Trophoblast cell (in vitro differentiated cells and primary cell): ENCODE data around the gene THUMPD1.
A peak's percentile ranks its signal among the peaks of the same experiment; 100 is the strongest.

ENCODE experiments used
- DNase-seq, 2 donors: peaks; one replicate each; pipeline ENCODE4 v3.0.0-alpha.2; 2016
- H2AFZ ChIP-seq: 2 replicates; pipeline ENCODE4 v1.6.1; 2013; ENCODE audit warnings: low read length, moderate library complexity, mild to moderate bottlenecking; ENCODE audit not compliant: insufficient read depth, poor library complexity
- H2AK5ac ChIP-seq: 2 replicates; pipeline ENCODE4 v1.6.1; 2013; ENCODE audit warnings: mild to moderate bottlenecking, low read length
- H2BK120ac ChIP-seq: 2 replicates; pipeline ENCODE4 v1.6.1; 2013; ENCODE audit warnings: low read length, mild to moderate bottlenecking, moderate library complexity; ENCODE audit not compliant: insufficient read depth, poor library complexity
- H2BK12ac ChIP-seq: 2 replicates; pipeline ENCODE4 v1.6.1; 2013; ENCODE audit warnings: mild to moderate bottlenecking, low read length, moderate library complexity
- H2BK5ac ChIP-seq: 2 replicates; pipeline ENCODE4 v1.6.1; 2013; ENCODE audit warnings: low read length, low read depth, moderate library complexity, mild to moderate bottlenecking; ENCODE audit not compliant: poor library complexity
- H3K14ac ChIP-seq: 2 replicates; pipeline ENCODE4 v1.6.1; 2013; ENCODE audit warnings: mild to moderate bottlenecking, low read length
- H3K18ac ChIP-seq: 2 replicates; pipeline ENCODE4 v1.6.1; 2013; ENCODE audit warnings: mild to moderate bottlenecking, low read length
- H3K23ac ChIP-seq: 2 replicates; pipeline ENCODE4 v1.6.1; 2013; ENCODE audit warnings: low read length
- H3K27ac ChIP-seq: 2 replicates; pipeline ENCODE4 v1.5.1; 2013; ENCODE audit warnings: low read depth, mild to moderate bottlenecking, inconsistent platforms, low read length, moderate library complexity
- H3K27me3 ChIP-seq: 2 replicates; pipeline ENCODE4 v1.6.1; 2013; ENCODE audit warnings: inconsistent platforms, mild to moderate bottlenecking, low read length, moderate library complexity; ENCODE audit not compliant: insufficient read depth
- H3K36me3 ChIP-seq, 2 experiments: 1 replicate in 1 of 2; 2 replicates in 1 of 2; pipeline ENCODE4 v1.6.1; 2013; ENCODE audit warnings: low read length in 2 of 2, mild to moderate bottlenecking in 2 of 2, moderate library complexity in 1 of 2; ENCODE audit not compliant: insufficient read depth in 2 of 2, control insufficient read depth in 1 of 2
- H3K4ac ChIP-seq: 2 replicates; pipeline ENCODE4 v1.6.1; 2013; ENCODE audit warnings: low read depth, mild to moderate bottlenecking, low read length, moderate library complexity
- H3K4me1 ChIP-seq, 2 experiments: 1 replicate in 1 of 2; 2 replicates in 1 of 2; pipeline ENCODE4 v1.6.1; 2013; ENCODE audit warnings: low read length in 2 of 2, mild to moderate bottlenecking in 2 of 2, moderate library complexity in 1 of 2; ENCODE audit not compliant: insufficient read depth in 2 of 2, control insufficient read depth in 1 of 2
- H3K4me2 ChIP-seq: 2 replicates; pipeline ENCODE4 v1.6.1; 2013; ENCODE audit warnings: inconsistent platforms, mild to moderate bottlenecking, low read length, moderate library complexity
- H3K4me3 ChIP-seq: 2 replicates; pipeline ENCODE4 v1.5.1; 2013; ENCODE audit warnings: mild to moderate bottlenecking, low read depth, low read length, inconsistent platforms
- H3K79me1 ChIP-seq: one replicate; pipeline ENCODE4 v1.6.1; 2013; ENCODE audit warnings: low read length
- H3K79me2 ChIP-seq: 2 replicates; pipeline ENCODE4 v1.6.1; 2013; ENCODE audit warnings: low read length, mild to moderate bottlenecking; ENCODE audit not compliant: control insufficient read depth, insufficient read depth, poor library complexity
- H3K9ac ChIP-seq: 2 replicates; pipeline ENCODE4 v1.6.1; 2013; ENCODE audit warnings: mild to moderate bottlenecking, low read length
- H3K9me3 ChIP-seq: 2 replicates; pipeline ENCODE4 v1.6.1; 2013; ENCODE audit warnings: low read depth, mild to moderate bottlenecking, control low read depth, inconsistent platforms, low read length; ENCODE audit not compliant: insufficient read depth
- H4K12ac ChIP-seq: 2 replicates; pipeline ENCODE4 v1.6.1; 2013; ENCODE audit warnings: low read depth, mild to moderate bottlenecking, low read length, moderate library complexity
- H4K8ac ChIP-seq: 2 replicates; pipeline ENCODE4 v1.6.1; 2013; ENCODE audit warnings: low read depth, mild to moderate bottlenecking, low read length, moderate library complexity
- H4K91ac ChIP-seq: one replicate; pipeline ENCODE4 v1.6.1; 2013; ENCODE audit warnings: low read depth, mild to moderate bottlenecking, low read length, moderate library complexity
- WGBS: extraction: QIAGEN DNeasy Blood & Tissue Kit; methylation state at CpG from one replicate; pipeline ENCODE4 v1.1.7; 2013; ENCODE audit warnings: missing lambda C conversion rate; ENCODE audit not compliant: insufficient read length, insufficient coverage; ENCODE audit errors: extremely low coverage; 5-methylcytosine and 5-hydroxymethylcytosine counted together

THUMPD1 gene

DNA sequence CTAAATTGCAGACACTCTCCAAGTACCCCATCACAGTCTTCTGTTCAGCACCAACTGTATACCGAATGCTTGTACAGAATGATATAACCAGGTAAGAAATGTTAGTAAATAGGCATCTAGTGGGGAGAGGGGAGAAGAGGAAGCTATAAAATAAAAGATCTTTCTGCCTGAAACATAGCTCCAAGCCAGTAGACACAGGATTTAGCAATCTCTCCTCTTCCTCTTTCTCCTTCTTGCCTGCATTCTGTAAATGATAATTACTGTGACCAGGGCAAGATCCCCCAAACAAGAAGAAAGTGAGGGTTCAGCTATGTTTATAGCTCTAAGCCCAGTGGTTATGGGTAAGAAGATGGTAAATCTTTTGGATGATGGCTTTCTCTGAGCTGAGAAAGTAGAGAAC lies 40.1 kb upstream of the THUMPD1 start:
- Histone ChIP-seq H3K18ac (no peak overlapping the region), H3K4me3 (no peak overlapping the region), H3K4ac (no peak overlapping the region), H3K4me2 (no peak overlapping the region), H3K36me3 (no peaks in the 10 kb centered on the region), H3K9me3 (no peaks in the 10 kb centered on the region), H3K4me1 (no peaks in the 10 kb centered on the region), H3K23ac (no peak overlapping the region), H3K79me1 (no peaks in the 10 kb centered on the region), H3K27ac (no peak overlapping the region), H4K8ac (no peak overlapping the region), H2BK12ac (no peak overlapping the region), H4K12ac (no peak overlapping the region), H2AK5ac (no peak overlapping the region), H2BK120ac (no peak overlapping the region), H3K14ac (no peak overlapping the region), H3K79me2 (no peaks in the 10 kb centered on the region), H3K9ac (no peak overlapping the region), H3K27me3 (no peaks in the 10 kb centered on the region), H4K91ac (no peak overlapping the region), H2AFZ (no peak overlapping the region), H2BK5ac (no peak overlapping the region)
- no CpG with 5 or more reads among the region's 1 CpG for WGBS
- no peak for DNase-seq

DNA sequence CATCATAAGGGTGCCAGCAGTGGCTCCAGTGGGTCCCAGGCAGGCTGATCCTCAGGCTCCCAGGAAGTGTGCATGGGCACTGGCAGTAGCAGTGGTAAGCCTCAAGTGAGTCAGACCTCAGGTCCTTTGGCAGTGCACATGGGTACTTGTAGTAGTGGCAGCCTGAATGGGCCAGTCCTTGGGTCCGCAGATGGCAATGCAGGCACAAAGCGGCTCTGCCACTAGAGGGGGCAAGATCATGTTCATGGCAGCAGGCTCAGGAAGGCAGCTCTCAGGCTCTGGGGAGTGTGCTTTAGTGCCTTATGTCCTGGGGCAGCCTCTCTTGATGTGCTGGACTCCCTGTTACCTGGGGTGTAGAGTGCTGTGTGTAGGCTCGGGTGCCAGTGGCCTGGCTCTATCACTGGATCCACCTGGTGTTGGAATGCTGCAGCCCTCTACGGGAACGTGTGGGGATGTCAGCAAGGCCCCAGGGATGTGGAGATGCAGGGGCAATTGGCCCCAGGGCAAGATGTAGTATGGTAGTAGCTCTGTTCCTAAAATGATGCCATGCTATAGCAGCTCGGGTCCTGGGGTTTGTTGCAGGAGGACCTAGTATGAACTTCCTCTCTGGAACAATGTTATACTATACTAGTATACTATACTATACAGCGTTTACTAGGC lies 33.2 kb upstream of the THUMPD1 start:
- Histone ChIP-seq H3K79me2 (no peaks in the 10 kb centered on the region), H2AK5ac (no peak overlapping the region), H3K18ac (no peak overlapping the region), H4K12ac (no peak overlapping the region), H3K9ac (no peak overlapping the region), H3K79me1 (no peaks in the 10 kb centered on the region), H2AFZ (no peak overlapping the region), H4K91ac (no peak overlapping the region), H2BK120ac (no peak overlapping the region), H3K23ac (no peak overlapping the region), H3K4me3 (no peak overlapping the region), H3K36me3 (no peaks in the 10 kb centered on the region), H3K4me2 (no peak overlapping the region), H2BK12ac (no peak overlapping the region), H3K4ac (no peak overlapping the region), H2BK5ac (no peak overlapping the region), H3K4me1 (no peaks in the 10 kb centered on the region), H3K27ac (no peak overlapping the region), H3K27me3 (no peaks in the 10 kb centered on the region), H4K8ac (no peak overlapping the region), H3K9me3 (no peaks in the 10 kb centered on the region), H3K14ac (no peak overlapping the region)
- WGBS, result no CpG with 5 or more reads among the region's 7 CpGs
- peak; percentile 60 to 70 for DNase-seq

DNA sequence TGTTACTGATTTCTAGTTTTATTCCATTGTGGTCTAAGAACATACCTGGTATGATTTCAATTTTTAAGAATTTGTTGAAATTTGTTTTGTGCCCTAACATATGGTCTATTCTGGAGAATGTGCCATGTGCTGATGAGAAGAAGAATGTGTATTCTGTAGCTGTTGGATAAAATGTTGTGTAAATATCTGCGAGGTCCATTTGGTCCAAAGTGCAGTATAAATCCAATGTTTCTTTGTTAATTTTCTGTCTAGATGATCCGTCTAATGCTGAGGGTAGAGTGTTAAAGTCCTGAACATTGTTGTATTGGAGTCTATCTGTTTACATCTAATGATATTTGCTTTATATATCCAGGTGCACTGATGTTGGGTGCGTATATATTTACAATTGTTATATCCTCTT lies 32.1 kb upstream of the THUMPD1 start:
- Histone ChIP-seq H3K79me2 (no peaks in the 10 kb centered on the region), H3K18ac (no peak overlapping the region), H3K14ac (no peak overlapping the region), H3K23ac (no peak overlapping the region), H2BK12ac (no peak overlapping the region), H2BK120ac (no peak overlapping the region), H4K12ac (no peak overlapping the region), H3K27me3 (no peaks in the 10 kb centered on the region), H3K9me3 (no peaks in the 10 kb centered on the region), H3K4me2 (no peak overlapping the region), H4K91ac (no peak overlapping the region), H3K4me3 (no peak overlapping the region), H3K4ac (no peak overlapping the region), H2BK5ac (no peak overlapping the region), H2AFZ (no peak overlapping the region), H3K27ac (no peak overlapping the region), H3K79me1 (no peaks in the 10 kb centered on the region), H3K4me1 (no peaks in the 10 kb centered on the region), H3K9ac (no peak overlapping the region), H2AK5ac (no peak overlapping the region), H4K8ac (no peak overlapping the region), H3K36me3 (no peaks in the 10 kb centered on the region)
- DNase-seq, result no peak
- WGBS, result no CpG with 5 or more reads among the region's 3 CpGs

DNA sequence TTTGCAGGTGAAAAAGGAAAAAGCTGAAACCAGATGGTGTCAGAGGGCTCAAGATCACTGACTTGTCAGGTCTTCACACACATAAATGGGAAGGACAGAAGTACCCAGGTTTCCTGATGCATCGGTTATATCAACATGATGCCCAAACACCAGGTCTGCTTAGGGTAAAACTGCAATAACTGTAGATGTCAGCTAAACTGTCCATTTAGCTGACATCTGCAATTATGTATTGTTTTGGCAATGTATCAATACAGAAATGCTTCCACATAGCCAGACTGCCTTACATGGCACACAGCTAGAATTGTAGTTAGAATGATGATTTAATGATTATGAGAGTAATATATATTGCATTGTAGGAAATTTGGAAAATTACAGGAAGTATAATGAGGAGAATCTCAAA lies 27.2 kb upstream of the THUMPD1 start:
- Histone ChIP-seq H2AFZ (no peak overlapping the region), H3K9me3 (no peaks in the 10 kb centered on the region), H3K4me2 (no peak overlapping the region), H3K27ac (no peak overlapping the region), H3K23ac (no peak overlapping the region), H2AK5ac (no peak overlapping the region), H3K4ac (no peak overlapping the region), H3K36me3 (no peaks in the 10 kb centered on the region), H2BK120ac (no peak overlapping the region), H2BK12ac (no peak overlapping the region), H3K9ac (no peak overlapping the region), H3K79me1 (no peaks in the 10 kb centered on the region), H2BK5ac (no peak overlapping the region), H4K8ac (no peak overlapping the region), H3K27me3 (no peaks in the 10 kb centered on the region), H3K4me3 (no peak overlapping the region), H3K79me2 (no peaks in the 10 kb centered on the region), H3K18ac (no peak overlapping the region), H4K91ac (no peak overlapping the region), H3K14ac (no peak overlapping the region), H4K12ac (no peak overlapping the region), H3K4me1 (no peaks in the 10 kb centered on the region)
- no CpG with 5 or more reads among the region's 1 CpG for WGBS
- no peak for DNase-seq
